T1000 (cell line): Measurements from ENCODE around the gene NAA80.
A peak's percentile ranks its signal among the peaks of the same experiment; 100 is the strongest.

ENCODE experiments used
- DNase-seq: peaks from one replicate; lab custom pipeline; 2025; ENCODE audit warnings: mixed read lengths; lab: John Stamatoyannopoulos, UW

The NAA80 gene, protein sequence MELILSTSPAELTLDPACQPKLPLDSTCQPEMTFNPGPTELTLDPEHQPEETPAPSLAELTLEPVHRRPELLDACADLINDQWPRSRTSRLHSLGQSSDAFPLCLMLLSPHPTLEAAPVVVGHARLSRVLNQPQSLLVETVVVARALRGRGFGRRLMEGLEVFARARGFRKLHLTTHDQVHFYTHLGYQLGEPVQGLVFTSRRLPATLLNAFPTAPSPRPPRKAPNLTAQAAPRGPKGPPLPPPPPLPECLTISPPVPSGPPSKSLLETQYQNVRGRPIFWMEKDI

DNA sequence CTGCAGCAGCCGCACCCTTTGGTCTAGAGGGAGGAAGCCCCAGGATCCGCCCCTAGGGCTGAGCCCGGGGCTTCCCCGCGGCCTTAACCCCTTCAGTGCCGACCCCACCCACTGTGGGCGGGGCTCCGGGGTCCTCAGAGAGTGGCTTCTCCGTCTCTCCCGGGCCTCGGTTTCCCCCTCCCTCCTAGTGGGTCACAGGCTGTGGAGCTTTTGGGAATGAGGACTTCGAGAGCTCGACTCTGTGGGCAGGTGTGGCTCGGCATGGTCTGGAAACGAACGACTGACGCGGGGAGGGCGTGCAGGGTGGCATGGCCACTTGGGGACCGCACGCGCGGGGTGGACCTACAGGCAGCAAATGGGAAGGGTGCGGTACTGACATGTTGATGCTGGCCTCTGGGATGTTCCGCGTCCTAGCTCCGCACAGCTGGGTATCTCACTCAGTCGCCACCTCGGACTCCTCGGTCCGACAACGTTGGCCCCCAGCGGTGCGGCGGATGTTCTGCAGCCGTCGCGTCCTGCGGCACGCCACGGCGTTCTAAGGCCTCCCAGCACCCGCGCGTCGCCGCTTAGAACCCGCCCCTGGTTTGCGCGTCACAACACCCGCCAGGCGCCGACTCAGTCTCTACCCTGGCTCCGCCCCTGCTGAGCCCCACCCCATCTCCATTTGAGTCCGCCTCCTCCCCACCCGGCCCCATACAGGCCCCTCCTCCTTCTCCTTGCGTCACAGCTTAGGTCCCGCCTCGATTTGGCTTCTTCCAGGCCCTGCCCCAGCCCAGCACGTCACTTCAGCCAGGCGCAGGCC lies at the start of gene NAA80, which contains the start of gene HYAL3:
Gene NAA80 (minus strand): TSS at position 570 of the 802 bp plus-strand sequence. CDS start 1,942 bp downstream, outside the sequence.
Gene HYAL3 (minus strand): TSS at position 570 of the 802 bp plus-strand sequence. CDS start 3,803 bp downstream, outside the sequence.
- peak; percentile 99 for DNase-seq

DNA sequence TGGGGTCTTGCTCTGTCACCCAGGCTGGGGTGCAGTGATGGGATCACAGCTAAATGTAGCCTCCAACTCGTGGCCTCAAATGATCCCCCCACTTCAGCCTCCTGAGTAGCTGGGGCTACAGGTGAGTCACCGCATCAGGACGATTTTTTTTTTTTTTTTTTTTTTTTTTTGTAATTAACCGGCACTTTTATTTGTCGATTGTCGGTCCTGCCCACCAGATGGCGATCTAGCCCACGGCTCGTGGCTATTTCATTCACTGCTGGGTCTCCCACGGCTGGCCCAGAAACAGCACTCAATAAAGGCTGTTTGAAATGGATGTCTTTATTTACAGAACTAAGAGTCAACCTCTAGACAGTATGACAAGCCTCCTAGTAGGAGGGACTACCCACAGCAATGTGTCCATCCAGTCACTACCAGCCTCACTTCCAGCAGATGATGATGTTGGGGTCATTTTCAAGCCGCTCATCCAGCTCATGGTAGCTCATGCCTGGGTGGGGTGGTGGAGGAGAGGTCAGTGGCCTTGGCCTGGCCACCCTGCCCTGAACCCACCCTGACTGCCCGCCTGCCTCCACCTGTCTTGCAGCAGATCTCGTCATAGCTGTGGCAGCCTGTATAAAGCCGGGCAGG lies 48.1 kb upstream of the NAA80 start:
- DNase-seq: peak; percentile 72

DNA sequence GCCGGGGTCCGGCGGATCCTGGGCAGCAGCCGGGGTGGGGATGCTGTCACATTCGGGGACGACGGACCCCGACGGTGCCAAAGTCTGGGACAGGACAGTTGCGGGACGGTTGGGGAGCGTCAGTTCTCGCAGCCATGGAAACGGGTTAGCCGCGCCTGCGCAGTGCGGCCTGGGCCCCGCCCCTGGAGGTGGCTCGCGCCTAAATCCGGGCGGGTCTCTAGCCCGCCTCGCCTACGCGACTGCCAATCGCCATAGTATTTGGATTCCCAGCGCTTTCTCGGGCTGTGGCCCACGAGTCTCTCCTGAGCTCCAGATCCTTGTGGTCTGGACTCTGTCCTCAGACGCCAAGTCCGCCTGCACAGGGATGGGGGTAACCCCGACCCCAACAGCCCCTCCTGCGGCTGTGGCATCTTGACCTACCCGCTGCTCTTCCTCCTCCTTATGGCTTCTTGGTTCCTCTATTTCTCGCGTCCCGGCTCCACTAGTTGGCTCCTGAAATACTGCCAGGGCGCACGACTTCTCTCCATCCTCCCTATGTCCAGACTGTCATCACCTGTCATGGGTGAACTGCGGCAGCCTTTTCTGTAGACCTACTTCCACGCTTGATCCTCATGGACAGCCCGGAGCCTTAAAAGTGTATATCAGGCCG lies 46.5 kb upstream of the NAA80 start, which contains the start of gene ZMYND10:
Gene ZMYND10 (minus strand): TSS at position 147 of the 649 bp plus-strand sequence. CDS start 153 bp downstream, outside the sequence.
- peak; percentile 70 for DNase-seq

DNA sequence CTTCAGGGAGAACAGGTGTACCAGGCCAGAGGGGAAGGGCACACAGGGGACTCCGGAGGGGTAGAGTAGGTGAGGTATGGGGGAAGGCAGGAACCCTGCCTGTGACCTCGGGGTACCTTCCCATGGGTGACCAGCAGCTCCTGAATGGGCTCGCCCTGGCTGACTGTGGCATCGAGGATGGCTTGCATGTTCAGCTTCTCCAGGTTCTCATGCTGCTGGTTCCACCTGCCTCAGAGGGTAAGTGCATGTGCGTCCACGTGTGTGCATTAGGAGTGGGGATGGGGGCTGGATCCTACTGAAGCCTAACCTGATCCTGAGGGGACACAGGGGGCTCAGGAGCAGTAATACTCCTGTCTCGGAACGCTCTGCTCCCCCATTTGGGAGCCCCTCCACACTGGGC lies 45.8 kb upstream of the NAA80 start:
- DNase-seq: no peak

DNA sequence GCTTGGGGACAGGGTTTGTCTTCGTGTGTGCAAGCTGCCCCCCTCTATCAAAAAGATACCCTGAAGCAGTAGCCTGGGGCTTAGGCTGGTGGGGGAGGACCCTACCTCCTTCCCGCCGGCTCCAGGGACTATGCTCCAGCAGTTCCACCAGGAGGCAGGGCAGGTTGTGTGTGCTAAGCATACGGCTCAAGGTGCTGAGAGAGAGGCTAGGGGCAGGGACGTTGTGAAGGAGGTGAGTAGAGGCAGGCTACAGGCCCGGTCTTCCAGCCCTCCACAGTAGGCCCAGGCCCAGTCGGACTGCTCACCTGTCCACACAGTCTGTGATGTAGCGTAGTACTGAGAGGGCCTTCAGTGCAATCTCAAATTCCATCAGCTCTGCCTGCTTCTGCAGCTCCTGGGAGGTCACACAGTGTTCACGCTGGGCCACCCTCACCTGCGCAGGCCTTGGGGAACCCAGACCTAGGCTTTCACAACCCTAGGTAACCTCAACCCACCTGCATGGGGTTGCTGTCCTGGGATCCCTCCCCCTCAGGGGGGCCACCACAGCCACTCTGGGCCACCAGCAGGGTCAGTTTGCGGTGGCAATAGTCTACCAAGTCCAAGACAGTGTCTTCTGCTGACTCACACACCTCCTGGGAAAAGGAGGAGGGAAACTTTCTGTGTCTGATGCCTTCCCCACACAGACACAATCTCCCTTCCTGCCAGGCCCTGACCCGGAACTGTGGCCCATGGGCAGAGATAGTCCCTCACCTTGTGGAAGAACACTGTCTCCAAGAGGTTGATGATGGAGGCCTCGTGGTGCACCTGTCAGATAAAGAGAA lies 43.8 kb upstream of the NAA80 start:
- DNase-seq: no peak

DNA sequence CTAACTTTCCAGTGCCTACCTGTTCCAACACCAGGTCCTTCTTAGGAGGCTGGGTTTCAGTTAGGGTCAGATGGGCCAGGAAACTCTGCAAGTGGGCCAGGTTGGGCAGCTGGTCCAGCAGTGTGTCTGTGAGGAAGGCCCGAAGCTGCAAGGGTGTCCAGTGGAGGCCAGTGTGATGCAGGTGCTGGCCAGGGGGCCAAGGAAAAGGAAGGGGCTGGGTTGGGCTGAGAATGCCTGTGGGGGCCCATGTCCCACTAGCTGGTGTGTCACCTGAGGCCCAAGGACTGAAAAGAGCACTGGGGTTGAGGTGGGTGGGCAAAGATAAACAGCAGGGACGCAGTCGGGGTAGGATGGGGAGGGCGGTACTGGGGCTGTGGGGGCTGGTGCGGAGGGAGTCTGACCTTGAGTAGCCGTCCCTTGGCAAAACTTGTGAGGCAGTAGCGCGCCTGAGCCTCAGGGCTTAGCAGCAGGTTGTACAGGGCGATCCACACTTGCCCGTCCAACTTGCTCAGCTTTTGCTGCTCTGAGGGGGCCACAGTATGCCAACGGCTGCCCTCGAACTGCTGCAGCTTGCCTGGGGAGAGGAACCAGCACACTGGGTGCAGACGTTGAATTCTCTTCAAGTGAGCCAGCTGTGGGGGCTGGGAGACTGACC lies 42.9 kb upstream of the NAA80 start:
- DNase-seq: no peak

DNA sequence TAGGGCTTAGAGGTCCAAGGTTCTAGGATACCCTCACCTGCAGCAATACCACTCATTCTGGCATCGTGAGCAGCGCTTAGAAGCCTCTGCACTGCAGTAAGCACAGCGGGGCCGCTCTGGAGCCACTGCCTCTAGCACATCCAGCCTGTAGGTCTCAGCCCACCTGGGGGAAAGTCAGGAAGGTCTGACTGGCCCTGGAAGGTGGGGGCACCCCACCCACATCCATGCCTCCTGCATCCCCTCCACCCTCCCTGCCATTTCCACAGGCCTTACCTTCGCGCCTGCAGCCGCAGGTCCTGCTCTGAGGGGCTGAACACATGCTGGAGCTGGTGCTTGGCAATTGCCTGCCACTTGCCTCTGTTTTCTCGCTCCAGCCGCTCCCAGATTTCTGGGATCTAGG lies 42.3 kb upstream of the NAA80 start:
- no peak for DNase-seq

DNA sequence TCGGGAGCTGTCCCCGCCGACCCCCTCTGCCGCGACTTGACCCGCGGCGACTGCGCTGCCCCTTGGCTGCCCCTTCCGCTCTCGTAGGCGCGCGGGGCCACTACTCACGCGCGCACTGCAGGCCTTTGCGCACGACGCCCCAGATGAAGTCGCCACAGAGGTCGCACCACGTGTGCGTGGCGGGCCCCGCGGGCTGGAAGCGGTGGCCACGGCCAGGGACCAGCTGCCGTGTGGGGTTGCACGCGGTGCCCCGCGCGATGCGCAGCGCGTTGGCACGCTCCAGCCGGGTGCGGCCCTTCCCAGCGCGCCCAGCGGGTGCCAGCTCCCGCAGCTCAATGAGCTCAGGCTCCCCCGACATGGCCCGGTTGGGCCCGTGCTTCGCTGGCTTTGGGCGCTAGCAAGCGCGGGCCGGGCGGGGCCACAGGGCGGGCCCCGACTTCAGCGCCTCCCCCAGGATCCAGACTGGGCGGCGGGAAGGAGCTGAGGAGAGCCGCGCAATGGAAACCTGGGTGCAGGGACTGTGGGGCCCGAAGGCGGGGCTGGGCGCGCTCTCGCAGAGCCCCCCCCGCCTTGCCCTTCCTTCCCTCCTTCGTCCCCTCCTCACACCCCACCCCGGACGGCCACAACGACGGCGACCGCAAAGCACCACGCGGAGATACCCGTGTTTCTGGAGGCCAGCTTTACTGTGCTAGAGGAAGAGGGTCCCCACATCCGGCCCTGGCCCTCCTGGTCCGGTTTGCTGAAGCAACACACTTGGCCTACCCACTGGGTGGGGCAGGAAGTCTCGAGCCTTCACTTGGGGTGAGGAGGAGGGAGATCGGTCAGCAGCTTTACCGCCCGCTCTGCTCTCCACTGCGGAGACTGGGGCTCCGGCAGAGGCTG lies 41.5 kb upstream of the NAA80 start, which contains the start of gene RASSF1:
Gene RASSF1 (minus strand): TSS at position 389 of the 882 bp plus-strand sequence. CDS start 31 bp downstream, at position 358.
- DNase-seq: no peak

DNA sequence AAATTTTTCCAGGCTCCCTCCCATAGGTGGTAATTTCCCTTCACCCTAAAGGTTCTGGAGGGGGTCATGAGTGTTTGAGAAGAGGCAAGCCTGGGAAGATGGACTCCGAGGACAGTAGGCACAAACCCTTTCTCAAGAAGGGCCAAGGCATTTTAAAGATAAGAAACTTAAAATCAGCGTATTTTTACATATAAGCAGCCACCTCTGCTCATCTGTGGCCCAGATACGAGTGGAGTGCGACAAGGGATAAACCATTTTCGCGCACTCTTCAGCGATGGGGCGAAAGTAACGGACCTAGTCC lies 40.9 kb upstream of the NAA80 start:
- DNase-seq: no peak

DNA sequence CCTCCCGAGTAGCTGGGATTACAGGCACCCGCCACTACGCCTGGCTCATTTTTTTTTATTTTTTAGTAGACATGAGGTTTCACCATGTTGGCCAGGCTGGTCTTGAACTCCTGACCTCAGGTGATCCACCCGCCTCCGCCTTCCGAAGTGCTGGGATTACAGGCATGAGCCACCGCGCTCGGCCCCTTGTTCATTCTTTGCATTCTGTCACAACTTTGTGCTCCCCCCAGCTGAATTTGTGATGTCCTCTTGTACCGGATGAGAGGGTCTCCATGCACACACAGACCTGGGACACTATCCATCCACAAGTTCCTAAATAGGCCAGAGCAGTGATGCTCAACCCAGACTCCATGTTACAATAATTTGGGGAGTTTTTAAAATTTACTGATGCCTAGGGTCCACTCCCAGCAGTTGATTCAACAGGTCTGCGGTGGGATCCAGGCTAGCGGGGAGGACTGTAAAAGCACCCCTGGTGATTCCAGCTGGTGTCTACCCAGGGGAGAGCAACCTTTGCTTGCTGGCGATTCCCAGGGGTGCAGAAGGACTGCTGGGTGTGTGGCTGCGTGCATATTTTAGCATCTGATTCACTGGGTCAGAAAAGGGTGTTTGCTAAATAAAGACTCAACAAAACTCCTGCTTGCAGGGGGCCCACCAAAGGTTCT lies 40.4 kb upstream of the NAA80 start:
- no peak for DNase-seq

DNA sequence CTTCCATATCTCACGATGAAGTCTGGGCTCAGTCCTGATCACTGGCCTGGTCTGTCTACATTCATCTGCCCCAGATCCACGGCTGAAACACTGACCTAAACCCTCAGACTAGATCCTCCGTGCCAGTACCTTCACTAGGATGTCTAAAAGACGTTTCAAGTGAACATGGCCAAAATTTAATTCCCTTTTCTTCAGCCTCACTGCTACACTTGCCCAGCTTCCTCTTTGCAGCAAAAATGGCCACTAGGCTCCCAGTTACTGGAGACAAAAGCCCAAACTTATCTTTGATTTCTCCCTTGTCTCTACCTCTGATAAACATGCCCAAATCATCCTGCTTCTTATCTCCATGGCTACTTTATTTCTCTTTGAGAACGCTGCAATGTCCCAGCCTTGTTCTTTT lies 39.8 kb upstream of the NAA80 start:
- DNase-seq: no peak

DNA sequence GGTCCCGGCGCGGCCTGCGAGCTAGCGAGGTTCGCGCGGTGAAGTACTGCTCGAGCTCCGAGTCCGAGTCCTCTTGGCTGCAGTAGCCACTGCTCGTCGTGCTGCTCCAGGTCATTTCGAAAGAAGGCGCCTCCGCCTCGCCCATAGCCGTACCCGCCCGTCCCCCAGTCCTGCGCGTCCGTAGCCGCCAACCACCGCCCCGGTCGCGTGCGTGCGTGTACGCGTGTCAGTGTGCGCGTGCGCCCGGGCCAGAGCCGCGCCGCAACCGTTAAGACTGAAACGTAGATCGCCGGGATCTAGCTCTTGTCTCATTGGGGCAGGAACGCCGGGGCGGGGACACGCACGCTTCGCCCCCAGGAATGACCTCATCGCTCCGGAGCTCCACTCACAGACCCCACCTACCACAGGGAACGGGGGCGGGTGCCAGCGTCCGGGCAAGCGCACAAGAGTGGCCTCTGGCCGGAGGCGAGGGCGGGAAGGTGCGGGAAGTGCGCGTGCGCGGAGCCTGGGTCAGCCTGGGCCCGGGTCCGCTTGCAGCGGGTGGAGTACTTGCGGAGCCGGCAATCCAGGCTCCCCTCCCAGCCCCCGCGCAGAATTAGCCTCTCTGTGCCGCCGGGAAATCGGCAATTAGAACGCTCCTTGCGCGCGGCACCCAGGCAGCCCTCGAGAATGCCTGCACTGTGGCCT lies 38.1 kb upstream of the NAA80 start:
- DNase-seq: peak; percentile 98

DNA sequence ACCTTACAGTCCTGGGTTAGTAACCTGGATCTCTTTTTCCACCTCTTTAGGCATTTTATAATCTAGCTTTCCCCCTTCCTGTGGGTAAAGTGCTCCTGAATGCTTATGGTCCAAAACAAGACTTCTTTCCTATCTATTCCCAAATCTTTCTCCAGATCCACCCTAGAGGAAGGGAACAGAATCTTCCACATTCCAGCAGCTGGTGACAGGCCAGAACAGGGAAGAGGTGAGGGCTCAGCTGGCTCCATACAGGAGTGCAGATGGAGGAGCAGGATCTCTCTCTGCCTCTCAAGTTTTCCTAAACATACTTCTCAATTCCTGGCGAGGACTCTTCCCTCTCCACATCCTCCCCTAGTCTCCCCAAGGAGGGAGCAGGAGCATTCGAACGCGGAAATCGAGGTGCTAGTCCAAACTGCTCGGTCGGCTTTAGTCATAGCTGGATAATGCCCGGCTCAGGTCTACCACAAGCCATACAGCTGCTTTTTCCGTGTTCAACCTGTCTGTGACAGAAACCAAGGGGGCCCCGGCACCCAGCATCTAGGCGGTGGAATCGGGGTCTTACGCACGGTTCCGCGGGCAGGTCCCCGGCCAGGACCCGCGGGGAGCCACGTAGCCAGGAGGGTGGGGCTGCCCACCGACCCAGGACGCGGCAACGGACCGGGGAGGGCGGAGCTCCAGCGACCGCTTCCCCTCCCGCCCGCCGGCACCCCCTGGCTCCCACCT lies 37.4 kb upstream of the NAA80 start:
- DNase-seq: no peak

DNA sequence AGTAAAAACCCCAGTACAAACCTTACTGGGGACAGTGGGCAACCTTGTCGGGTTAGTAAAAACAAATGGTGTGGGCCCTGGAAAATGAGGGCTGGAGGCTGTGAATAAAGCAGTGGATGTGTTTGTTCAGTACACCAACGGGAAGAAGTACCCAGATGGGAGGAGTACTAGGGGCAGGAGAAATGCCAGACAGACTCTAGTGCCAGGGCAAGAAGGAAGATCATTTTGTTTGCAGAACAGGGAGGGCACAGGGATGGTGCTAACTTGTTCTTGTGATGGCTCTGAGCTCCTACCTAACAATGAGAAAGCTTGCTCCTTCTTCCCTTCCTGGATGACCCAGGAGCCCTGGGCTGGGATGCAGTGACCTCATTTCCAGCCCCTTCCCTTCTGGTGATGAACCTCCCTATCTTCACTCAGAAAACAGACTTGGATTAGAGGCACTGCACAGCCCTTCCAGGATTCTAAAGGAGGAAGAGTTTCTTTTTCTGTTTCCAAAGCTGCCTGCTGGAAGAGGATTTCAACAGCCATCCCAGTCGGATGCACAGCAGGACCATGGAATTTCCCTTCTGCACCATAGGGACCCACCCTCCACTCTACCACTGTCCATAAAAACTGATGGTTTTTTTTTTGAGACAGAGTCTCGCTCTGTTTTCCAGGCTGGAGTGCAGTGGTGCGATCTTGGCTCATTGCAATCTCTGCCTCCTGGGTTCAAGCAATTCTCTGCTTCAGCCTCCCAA lies 35.3 kb upstream of the NAA80 start:
- no peak for DNase-seq

DNA sequence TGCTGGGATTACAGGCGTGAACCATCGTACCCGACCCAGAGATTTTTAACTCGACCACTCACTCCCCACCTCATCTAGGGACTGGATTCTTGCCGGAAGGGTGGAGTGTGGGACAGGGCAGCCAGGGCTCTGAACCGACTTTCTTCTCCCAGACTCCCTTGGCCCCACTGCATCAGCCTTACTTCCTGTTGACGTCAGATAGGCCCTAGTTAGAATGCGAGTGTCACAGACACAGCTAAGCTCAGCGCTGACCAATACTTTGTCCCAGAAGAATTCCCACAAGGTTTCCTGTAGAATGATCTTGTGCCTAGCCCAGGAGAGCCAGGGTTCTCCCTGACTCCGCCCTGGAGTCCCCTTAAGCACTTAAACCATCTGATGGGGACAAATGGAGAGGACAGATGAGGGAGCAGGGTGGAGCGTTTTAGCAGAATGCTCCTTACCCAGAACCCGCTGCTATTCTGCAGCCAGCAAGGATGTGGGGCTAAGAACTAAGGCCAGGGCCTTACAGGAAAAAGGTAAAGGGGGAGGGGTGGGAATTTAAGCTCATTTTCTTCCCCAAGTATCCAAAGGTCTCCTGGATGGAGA lies 34.6 kb upstream of the NAA80 start:
- no peak for DNase-seq

DNA sequence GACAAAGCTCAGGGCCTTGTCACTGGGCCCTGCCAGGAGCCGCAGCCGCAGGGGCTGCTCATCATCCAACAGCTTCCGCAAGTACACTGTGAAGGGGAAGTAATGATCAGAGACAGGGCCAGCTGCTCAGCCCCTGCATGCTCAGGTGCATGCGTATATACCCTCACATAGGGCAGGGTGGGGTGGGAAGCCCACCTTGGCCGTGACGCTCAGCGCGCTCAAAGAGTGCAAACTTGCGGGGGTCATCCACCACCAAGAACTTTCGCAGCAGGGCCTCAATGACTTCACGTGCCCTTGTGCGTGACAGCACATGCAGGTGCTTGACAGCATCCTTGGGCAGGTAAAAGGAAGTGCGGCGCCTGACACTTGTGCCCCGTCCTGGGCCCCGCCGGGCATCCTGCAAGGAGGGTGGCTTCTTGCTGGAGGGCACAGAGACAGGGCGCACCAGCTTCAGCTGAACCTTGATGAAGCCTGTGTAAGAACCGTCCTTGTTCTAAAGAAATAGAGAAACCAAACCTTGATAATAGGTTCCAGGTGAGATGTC lies 32.2 kb upstream of the NAA80 start:
- no peak for DNase-seq

DNA sequence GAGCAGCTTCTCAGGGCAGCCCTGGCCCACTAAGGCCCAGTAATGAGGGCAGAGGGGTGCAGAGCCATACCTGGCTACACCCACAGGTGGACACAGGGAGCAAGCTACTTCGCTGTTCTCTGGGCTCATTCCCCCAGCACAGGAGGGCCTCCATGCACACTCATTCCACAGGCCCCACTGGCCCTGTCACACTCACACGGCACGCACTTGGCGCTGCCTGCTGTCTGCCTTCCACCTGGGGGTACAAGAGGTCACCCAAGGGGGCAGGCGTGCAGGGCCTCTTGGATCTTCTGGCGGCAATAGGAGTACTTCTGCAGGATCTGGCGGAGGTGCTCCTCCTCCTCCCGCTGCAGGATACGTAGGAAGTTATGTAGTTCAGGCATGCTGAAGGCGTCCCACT lies 31.1 kb upstream of the NAA80 start:
- DNase-seq: no peak
